CD4-positive, alpha-beta T cell (primary cell): ENCODE results near the gene KIAA1671. TPM values are rescaled to one million over a fixed set of nuclear protein-coding genes. Genes with fewer than 3 reads are reported as not detected.

Experiments used
- ATAC-seq: fragments of 200-7000 bp; cut with Tn5 transposase; one replicate; pipeline ENCODE4 v1.10.0; 2022; ENCODE audit warnings: mild to moderate bottlenecking; ENCODE audit not compliant: poor library complexity
- CTCF ChIA-PET: fragments of 350-600 bp; sonication (Branson Sonifier 250); formaldehyde crosslinking; loops from one replicate; lab custom pipeline; 2021; ENCODE audit warnings: antibody characterized with exemption, inconsistent platforms; lab: Charles Lee
- POLR2A ChIA-PET: fragments of 350-600 bp; sonication (Branson Sonifier 250); formaldehyde crosslinking; loops from one replicate; lab custom pipeline; 2021; ENCODE audit warnings: antibody characterized with exemption, inconsistent platforms; lab: Charles Lee
- DNase-seq, 14 experiments: peaks; one replicate each; pipeline ENCODE4 v3.0.0-alpha.2; 2013 to 2020; ENCODE audit warnings: mixed read lengths in 2 of 14
- H3K27ac ChIP-seq, 2 donors: one replicate each; pipeline versions ENCODE4 v1.5.1 to v1.7.0; 2013; ENCODE audit warnings: low read length in 2 of 2, low read depth in 1 of 2, mild to moderate bottlenecking in 1 of 2
- H3K27me3 ChIP-seq, 2 experiments: 1 replicate in 1 of 2; 2 replicates in 1 of 2; pipeline versions ENCODE4 v1.6.1 to v1.7.0; 2013; ENCODE audit warnings: low read length in 2 of 2, control low read depth in 1 of 2, mild to moderate bottlenecking in 1 of 2, moderate library complexity in 1 of 2; ENCODE audit not compliant: insufficient read depth in 2 of 2, control insufficient read depth in 1 of 2
- H3K36me3 ChIP-seq: one replicate; pipeline ENCODE4 v1.6.1; 2013; ENCODE audit warnings: low read length, control low read depth; ENCODE audit not compliant: insufficient read depth
- H3K4me1 ChIP-seq: one replicate; pipeline ENCODE4 v1.6.1; 2013; ENCODE audit warnings: low read length, control low read depth; ENCODE audit not compliant: insufficient read depth
- H3K4me3 ChIP-seq: one replicate; pipeline ENCODE4 v1.5.1; 2013; ENCODE audit warnings: mild to moderate bottlenecking, low read length, moderate library complexity
- H3K9me3 ChIP-seq, 2 experiments: 1 replicate in 1 of 2; 2 replicates in 1 of 2; pipeline versions ENCODE4 v1.6.1 to v1.7.0; 2013; ENCODE audit warnings: low read length in 2 of 2, mild to moderate bottlenecking in 2 of 2, control low read depth in 1 of 2, moderate library complexity in 1 of 2; ENCODE audit not compliant: control insufficient read depth in 1 of 2, insufficient read depth in 1 of 2
- H3K27ac Mint-ChIP-seq: one replicate; pipeline ENCODE4 v1.8.0; 2020; ENCODE audit warnings: mixed read lengths
- H3K27me3 Mint-ChIP-seq: one replicate; pipeline ENCODE4 v1.8.0; 2021; ENCODE audit warnings: mixed read lengths
- H3K36me3 Mint-ChIP-seq: one replicate; pipeline ENCODE4 v1.8.0; 2021; ENCODE audit warnings: low read depth, mixed read lengths
- H3K4me1 Mint-ChIP-seq: one replicate; pipeline ENCODE4 v1.8.0; 2021; ENCODE audit warnings: low read depth, mixed read lengths
- H3K4me3 Mint-ChIP-seq: one replicate; pipeline ENCODE4 v1.8.0; 2020; ENCODE audit warnings: mild to moderate bottlenecking, mixed read lengths
- H3K9me3 Mint-ChIP-seq: one replicate; pipeline ENCODE4 v1.8.0; 2020; ENCODE audit warnings: mixed read lengths
- intact Hi-C, 2 experiments: fragments of 100-400 bp; cut with DNase I in 1 of 2; cut with micrococcal nuclease in 1 of 2; formaldehyde crosslinking; loops; one replicate each; pipeline versions ENCODE4 v1.15.1 to v1.9.0; 2023 to 2025; cut with DNase I, micrococcal nuclease
- total RNA-seq, 174 experiments: library from RNA in 2 of 174; stranded (reverse) in 2 of 174; gene quantifications; one replicate each; pipeline ENCODE4 v1.2.3 and lab custom pipeline; 2021 to 2026
- TF ChIP-seq, protein P1 (sequence below): fragments of 200-600 bp; IDR thresholded peaks from one replicate; pipeline ENCODE4 v1.8.0; 2022; ENCODE audit warnings: antibody characterized with exemption, mild to moderate bottlenecking

KIAA1671 gene
- total RNA-seq, 2 experiments from 2014 or later, result 2.6 to 2.9 TPM

DNA sequence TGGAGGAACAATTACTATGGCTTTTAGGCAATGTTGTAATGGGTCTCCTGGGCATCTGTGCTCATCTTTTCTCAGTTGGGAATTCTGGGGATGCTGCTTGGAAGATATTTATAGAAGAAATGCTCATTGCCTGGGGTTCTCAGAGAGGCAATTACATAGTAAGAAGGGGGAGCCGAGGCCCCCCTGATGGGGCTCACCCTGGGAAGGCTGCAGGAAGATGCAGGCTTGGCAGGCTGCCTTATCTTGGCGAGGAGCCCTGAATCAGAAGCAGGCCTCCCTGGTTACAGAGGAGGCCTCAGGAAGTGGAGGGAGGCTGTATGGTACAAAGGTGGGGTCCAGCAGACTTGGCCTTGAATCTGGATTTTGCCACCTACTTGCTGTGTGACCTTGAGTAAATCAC, 186.5 kb downstream of the KIAA1671 start:
- H3K9me3 Mint-ChIP-seq, result no peaks in the 10 kb centered on the region
- TF ChIP-seq, protein P1, sequence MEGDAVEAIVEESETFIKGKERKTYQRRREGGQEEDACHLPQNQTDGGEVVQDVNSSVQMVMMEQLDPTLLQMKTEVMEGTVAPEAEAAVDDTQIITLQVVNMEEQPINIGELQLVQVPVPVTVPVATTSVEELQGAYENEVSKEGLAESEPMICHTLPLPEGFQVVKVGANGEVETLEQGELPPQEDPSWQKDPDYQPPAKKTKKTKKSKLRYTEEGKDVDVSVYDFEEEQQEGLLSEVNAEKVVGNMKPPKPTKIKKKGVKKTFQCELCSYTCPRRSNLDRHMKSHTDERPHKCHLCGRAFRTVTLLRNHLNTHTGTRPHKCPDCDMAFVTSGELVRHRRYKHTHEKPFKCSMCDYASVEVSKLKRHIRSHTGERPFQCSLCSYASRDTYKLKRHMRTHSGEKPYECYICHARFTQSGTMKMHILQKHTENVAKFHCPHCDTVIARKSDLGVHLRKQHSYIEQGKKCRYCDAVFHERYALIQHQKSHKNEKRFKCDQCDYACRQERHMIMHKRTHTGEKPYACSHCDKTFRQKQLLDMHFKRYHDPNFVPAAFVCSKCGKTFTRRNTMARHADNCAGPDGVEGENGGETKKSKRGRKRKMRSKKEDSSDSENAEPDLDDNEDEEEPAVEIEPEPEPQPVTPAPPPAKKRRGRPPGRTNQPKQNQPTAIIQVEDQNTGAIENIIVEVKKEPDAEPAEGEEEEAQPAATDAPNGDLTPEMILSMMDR, result no peak
- Histone ChIP-seq H3K36me3 (no peaks in the 10 kb centered on the region), H3K4me3 (no peak overlapping the region), H3K9me3 (no peaks in the 10 kb centered on the region), H3K27me3 (no peaks in the 10 kb centered on the region), H3K27ac (no peak overlapping the region), H3K4me1 (no peaks in the 10 kb centered on the region)
- H3K27me3 Mint-ChIP-seq, result no peaks in the 10 kb centered on the region
- CTCF ChIA-PET, result no interaction called here
- DNase-seq (no peak), ATAC-seq (no peak)
- peaks cover 7% of the 10 kb centered on the region for H3K36me3 Mint-ChIP-seq
- POLR2A ChIA-PET, result no interaction called here
- peaks cover 3% of the 10 kb centered on the region for H3K4me1 Mint-ChIP-seq
- H3K27ac Mint-ChIP-seq, result no peak overlapping the region
- H3K4me3 Mint-ChIP-seq, result no peak overlapping the region
- intact Hi-C loops, result no loop called here

DNA sequence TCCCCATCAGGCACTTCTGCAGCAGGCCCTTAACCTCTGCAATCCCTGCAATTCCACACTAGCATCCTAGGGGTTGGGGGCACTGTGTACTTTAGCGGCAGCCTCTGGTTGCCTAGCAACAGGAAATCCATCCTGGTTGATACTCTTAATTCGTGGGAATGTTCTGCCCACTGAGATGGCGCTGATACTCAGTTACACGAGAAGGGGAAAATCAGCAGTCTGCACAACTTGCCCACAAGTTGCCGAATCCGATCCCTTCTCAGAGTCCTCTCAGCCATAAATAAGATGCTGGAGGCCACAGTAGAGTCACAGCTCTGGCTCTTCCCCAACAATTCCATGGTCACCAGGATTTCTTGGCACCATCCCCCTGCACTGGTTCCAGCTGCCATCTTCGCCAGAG, 189.6 kb downstream of the KIAA1671 start:
- Mint-ChIP-seq H3K36me3 (peaks cover 7% of the 10 kb centered on the region), H3K4me1 (peaks cover 3% of the 10 kb centered on the region), H3K4me3 (no peak overlapping the region), H3K27me3 (no peaks in the 10 kb centered on the region), H3K27ac (no peak overlapping the region), H3K9me3 (no peaks in the 10 kb centered on the region)
- Histone ChIP-seq H3K4me3 (no peak overlapping the region), H3K27ac (no peak overlapping the region), H3K27me3 (no peaks in the 10 kb centered on the region), H3K4me1 (no peaks in the 10 kb centered on the region), H3K36me3 (no peaks in the 10 kb centered on the region), H3K9me3 (no peaks in the 10 kb centered on the region)
- no peak for ATAC-seq
- no peak for DNase-seq
- ChIA-PET CTCF (no interaction called here), POLR2A (no interaction called here)
- intact Hi-C loops, result no loop called here
- TF ChIP-seq, protein P1, result no peak

DNA sequence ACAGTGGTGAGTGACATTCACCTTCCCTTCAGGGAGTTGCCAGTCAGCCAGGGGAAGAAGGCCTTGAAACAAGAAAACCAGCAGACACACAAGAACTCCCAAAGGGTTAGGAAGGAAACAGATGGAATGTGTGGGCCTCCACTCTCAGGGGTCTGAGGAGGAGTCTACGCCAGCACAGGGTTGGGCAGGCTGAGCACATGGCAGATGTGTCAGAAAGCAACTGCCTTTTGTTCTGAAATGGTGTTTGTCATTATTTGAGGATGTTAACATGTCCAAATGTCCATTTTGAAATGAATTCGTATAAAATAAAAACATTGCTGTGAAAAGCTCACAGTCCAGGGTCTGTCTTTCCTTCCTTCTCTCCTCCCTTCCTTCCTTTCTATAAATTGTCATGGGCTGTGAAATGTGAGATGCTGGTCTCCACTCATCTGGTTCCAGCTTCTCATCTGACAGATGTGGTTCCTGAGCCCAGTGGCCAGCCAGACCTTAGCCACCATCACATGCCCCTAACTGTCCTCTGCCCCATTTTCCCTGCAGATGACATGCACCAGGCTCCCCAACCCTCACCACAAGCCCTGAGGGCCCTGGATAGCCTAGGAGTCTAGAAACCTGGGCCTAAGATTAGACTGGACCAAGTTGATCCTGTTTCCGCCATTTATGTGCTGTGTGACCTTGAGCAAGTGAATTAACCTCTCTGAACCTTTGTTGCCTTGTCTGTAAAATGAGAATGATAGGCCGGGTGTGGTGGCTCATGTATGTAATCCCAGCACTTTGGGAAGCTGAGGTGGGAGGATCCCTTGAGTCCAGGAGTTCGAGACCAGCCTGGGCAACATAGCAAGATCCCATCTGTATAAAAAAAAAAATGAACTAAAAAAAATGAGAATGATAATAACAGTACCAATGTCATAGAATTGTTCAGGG, 190.9 kb downstream of the KIAA1671 start:
- no peaks in the 10 kb centered on the region for H3K27me3 Mint-ChIP-seq
- Histone ChIP-seq H3K36me3 (no peaks in the 10 kb centered on the region), H3K27me3 (no peaks in the 10 kb centered on the region), H3K27ac (no peak overlapping the region), H3K4me3 (no peak overlapping the region), H3K4me1 (no peaks in the 10 kb centered on the region), H3K9me3 (no peaks in the 10 kb centered on the region)
- TF ChIP-seq, protein P1, result no peak
- H3K36me3 Mint-ChIP-seq, result peaks cover 2% of the 10 kb centered on the region
- no peak for ATAC-seq
- no peak overlapping the region for H3K4me3 Mint-ChIP-seq
- DNase-seq, result no peak
- intact Hi-C loops, result no loop called here
- ChIA-PET CTCF (no interaction called here), POLR2A (no interaction called here)
- peaks cover under 1% of the 10 kb centered on the region for H3K4me1 Mint-ChIP-seq
- H3K9me3 Mint-ChIP-seq, result no peaks in the 10 kb centered on the region
- no peak overlapping the region for H3K27ac Mint-ChIP-seq
